Measurements from ENCODE around the gene DPF3. TPM values are rescaled to one million over a fixed set of nuclear protein-coding genes. Genes with fewer than 3 reads are reported as not detected.
A peak's percentile ranks its signal among the peaks of the same experiment; 100 is the strongest.

DPF3 gene
- total and polyA plus RNA-seq, 2 of the 13 experiments (the other 11 are each of a cell fraction or from before 2014, with no cell fraction given) = 0.09 to 0.60 TPM

- TF ChIP-seq KLF15 (CRISPR knock-in tag; IDR thresholded peaks at IDR 0.05; ENCODE audit: borderline replicate concordance) = no peak
- no peak for TF ChIP-seq ZNF839 (CRISPR knock-in tag; IDR thresholded peaks at IDR 0.05; ENCODE audit: borderline replicate concordance)
- no peak for TF ChIP-seq NFE2L1 (CRISPR knock-in tag; IDR thresholded peaks at IDR 0.05; ENCODE audit: borderline replicate concordance)
- no peak for TF ChIP-seq ZFP37 (CRISPR knock-in tag; IDR thresholded peaks at IDR 0.05; ENCODE audit: borderline replicate concordance)
- TF ChIP-seq MEIS2 (CRISPR knock-in tag; IDR thresholded peaks at IDR 0.05) = 0 out of 2 replicates have a peak, but pooled peaks have one; percentile 27
- TF ChIP-seq RFX1 (IDR thresholded peaks at IDR 0.05) = no peak
- 0 out of 4 replicates have a peak, but pooled peaks of 1 of the 2 experiments have one; percentile 35 for TF ChIP-seq NR2F1 (CRISPR knock-in tag; IDR thresholded peaks at IDR 0.05)
- no peak for TF ChIP-seq STAT5B (CRISPR knock-in tag; IDR thresholded peaks at IDR 0.05)
- TF ChIP-seq GLI4 (CRISPR knock-in tag; IDR thresholded peaks at IDR 0.05; ENCODE audit: borderline replicate concordance) = no peak
- TF ChIP-seq ZNF232 (CRISPR knock-in tag; IDR thresholded peaks at IDR 0.05; ENCODE audit: borderline replicate concordance) = no peak
- no peak for TF ChIP-seq SMARCC2 (IDR thresholded peaks at IDR 0.05)
- TF ChIP-seq PTBP1 (IDR thresholded peaks at IDR 0.05; ENCODE audit: low read depth, low read length, poor library complexity, severe bottlenecking) = no peak
- no peak for TF ChIP-seq SMAD1 (CRISPR knock-in tag; IDR thresholded peaks at IDR 0.05; ENCODE audit: borderline replicate concordance, low read depth)
- no peak for TF ChIP-seq NFRKB (IDR thresholded peaks at IDR 0.05)
- no peak for TF ChIP-seq ZSCAN21 (CRISPR knock-in tag; IDR thresholded peaks at IDR 0.05; ENCODE audit: borderline replicate concordance)
- TF ChIP-seq CBX1 (IDR thresholded peaks at IDR 0.05; ENCODE audit: low read depth) = no peak
- no peak for TF ChIP-seq RAD21 (CRISPR knock-in tag; IDR thresholded peaks at IDR 0.05)
- no peak for TF ChIP-seq ZBTB43 (CRISPR knock-in tag; conservative IDR thresholded peaks at IDR 0.05)
- no peak for TF ChIP-seq ZNF639 (CRISPR knock-in tag; conservative IDR thresholded peaks at IDR 0.05)
- no peak for TF ChIP-seq ERF (CRISPR knock-in tag; IDR thresholded peaks at IDR 0.05)
- TF ChIP-seq ZNF784 (CRISPR knock-in tag; IDR thresholded peaks at IDR 0.05; ENCODE audit: borderline replicate concordance) = no peak
- no peak for TF ChIP-seq ZSCAN5A (CRISPR knock-in tag; IDR thresholded peaks at IDR 0.05; ENCODE audit: borderline replicate concordance)
- peak; percentile 15; the same call in 1 of the 2 replicates for TF ChIP-seq ZNF687 (CRISPR knock-in tag; IDR thresholded peaks at IDR 0.05)
Observed at GRCh38 chr14:72849222-72849621, 44.7 kb downstream of the DPF3 start (continued).
